HepG2 (cell line): ENCODE data around the gene ELL.

Experiments
- KDM1A ChIP-seq: IDR thresholded peaks from 2 replicates; pipeline ENCODE4 v1.6.1; 2016; ENCODE audit warnings: missing compliant biosample characterization
- ZNF230 ChIP-seq: sonication (generic); formaldehyde crosslinking; IDR thresholded peaks from 2 replicates; pipeline ENCODE4 v1.4.0; 2020; ENCODE audit warnings: mild to moderate bottlenecking, missing genetic modification reagents

DNA sequence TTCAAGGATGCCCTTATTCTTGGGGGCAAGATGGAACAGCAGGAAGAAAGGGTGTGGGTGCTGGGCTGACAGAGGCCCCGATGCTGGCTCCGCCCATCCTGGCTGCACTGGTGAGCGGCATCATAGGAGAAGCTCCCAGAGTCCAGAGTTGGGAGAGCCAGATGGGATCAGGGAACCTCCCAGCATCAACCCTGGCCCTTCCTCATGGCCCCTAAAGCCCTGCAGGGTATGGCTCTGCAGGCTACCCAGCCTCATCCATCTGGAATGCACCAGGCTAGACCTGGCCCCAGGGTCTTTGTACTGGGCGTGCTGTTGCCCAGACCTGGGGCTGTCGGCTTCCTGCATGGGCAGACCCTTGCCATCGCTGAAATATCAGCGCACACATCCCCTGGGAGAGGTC, 7.9 kb upstream of the ELL start:
- no peak for TF ChIP-seq ZNF230 (CRISPR knock-in tag)
- no peak for TF ChIP-seq KDM1A
